ENCODE data around the gene TUBA1B.

TUBA1B gene

DNA sequence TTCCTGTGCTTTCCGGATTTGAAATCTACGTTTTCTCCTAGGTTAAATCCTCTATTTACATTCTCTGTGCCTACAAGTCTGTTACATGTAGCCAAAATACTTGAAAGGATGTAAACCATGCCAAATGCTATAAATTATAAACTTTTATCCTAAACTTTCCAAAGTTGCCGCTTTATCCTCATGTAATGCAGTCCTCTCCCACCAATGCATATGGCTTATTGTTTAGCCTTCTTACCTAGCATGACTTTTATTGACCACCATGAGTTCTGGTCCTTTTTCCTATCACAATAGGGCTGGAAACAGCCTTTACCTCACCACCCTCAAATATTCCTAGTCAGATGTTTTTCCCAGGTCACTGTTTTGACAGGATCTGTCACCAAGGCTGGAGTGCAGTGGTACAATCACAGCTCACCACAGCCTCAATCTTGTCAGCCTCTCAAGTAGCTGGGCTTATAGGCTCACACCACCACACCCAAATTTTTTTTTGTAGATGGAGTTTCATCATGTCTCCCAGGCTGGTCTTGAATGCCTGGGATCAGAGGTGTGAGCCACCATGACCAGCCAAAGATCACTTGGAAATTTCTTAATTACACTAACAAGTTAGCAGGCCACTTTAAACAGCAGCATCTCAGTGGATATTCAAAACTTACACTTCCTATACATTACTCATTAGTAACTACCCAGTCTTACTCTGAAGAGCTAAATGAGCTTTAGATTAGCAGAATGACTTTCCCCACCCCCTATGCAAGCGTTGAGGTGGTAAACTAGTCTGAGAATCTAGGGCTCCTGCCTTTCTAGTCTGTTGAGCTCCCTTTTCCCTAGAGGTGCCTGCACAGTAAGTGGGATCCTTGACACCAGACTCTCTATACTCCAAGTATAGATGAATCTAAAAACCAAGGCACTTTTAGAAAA lies 4.1 kb downstream of the TUBA1B start:
- no peak for DNase-seq (ENCODE audit: low read depth)

DNA sequence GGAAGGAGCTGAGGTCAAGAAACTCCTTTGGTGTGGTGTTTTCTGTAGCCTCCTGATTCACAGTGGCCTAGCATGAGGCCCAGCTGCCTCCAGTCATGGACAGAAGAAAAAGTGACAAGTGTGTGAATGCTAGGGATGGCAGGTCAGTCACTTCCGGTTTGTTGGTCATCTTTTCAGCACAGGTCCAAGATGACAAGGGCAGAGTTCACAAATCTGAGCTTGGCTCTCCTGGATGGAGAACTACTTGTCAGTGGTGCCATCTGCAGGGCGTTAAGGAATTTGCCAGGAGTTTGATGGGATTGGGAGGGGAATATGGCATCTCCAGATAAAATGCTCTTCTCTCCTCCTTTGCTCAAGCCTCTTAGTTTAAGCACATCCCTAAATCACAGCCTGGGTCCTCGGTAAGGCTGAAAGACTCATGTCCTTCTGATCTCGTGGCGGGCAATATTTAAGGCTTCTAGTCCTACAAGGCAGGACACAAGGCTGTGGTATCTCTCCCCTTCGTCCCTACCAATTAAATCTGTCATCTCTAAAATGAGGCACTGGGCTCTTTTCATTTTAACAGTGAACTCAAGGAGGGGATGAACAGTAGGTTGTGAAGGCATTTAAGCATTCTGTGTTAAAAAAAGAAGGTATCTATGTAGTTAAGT lies 10.0 kb downstream of the TUBA1B start:
- DNase-seq (ENCODE audit: low read depth): no peak

DNA sequence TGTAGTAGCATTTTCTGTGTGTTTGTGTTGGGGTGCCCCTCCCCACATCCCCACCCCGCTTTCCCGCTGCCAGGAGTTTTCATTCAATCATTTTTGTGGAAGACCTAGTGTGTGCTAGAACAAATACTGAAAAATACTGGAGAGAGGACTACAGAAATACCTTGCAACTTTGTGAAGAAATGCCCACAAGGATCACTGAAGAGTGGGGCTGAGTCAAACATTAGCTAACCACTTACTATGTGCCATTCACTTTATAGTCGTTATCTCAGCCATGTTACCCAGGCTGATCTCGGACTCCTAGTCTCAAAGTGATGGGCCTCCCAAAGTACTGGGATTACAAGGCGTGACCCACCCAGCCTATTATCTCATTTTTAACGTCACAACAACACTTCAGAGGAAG lies 20.0 kb downstream of the TUBA1B start:
- no peak for DNase-seq (ENCODE audit: low read depth)

DNA sequence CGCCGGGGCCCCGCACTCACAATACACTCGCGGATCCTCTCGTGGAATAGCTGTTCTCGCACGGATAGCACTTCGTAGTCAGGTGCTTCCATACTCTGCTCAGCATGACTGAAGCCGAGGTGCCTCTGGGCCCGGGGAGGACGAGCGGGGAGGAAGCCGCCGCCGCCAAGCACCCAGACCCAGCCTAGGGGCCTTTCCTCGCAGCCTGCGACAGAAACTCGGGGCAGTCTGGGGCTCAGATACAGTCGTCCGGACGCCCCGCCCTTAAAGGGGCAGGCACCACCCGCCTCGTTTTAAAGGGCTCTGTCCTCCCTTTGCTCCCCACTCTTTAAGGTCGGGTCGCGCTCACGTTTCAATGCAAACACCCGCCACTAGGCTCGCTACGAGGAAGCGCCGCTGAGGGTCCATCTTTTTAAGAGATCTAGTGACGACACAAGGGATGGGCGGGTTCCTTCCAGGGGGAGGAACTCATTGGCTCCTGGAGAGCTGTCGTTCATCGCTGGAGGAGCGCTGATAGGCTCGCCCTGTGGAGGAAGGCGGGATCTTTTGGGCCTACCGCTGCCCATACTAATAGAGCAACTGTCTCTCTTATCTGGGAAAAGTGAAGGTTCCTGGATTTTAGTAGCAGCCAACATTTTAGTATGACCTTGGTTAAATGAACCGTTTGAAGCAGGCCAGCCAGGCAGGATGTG lies 20.6 kb downstream of the TUBA1B start, which contains the start of gene LMBR1L:
Gene LMBR1L (minus strand): TSS at position 384 of the 692 bp plus-strand sequence. CDS start 292 bp downstream, at position 92.
- peak; percentile 93 for DNase-seq (ENCODE audit: low read depth)

DNA sequence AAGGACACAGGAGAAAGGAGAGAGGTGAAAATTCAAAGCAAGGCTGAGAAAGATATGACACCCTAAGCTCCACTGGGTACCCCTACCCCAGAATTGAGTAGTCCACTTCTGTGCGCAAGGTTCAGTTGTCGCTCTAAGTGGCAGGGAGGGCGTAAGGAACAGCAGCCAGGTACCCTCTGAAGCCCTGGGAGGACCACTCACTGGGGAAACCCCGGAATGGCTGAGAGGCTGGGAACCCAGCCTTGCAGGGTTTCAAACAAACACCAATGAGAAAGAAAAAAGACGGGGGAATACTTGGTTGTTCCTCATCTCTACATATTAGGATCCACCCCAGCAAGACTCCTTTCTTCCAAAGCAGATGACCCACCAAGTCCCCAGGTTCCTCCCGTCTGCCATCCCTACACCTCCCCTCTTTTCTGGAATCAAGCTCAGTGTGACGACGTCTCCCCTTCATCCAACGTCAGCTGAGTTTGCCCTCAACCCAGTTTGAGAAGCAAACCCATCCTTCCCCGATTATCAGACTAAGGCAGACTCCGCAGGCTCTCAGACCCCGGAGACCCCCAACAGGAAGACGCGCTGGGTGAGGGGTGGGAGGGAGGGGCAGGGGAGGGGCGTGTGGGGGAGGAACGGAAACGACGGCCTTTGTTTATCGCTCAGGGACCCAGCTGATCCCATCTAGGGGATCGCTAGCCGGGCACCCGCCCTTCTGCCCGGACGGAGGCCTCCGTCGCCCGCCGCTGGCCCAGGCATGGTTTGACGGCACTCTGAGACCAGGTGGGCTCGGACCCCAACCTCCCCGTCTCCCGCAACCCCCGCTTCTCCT lies 21.3 kb downstream of the TUBA1B start:
- no peak for DNase-seq (ENCODE audit: low read depth)

DNA sequence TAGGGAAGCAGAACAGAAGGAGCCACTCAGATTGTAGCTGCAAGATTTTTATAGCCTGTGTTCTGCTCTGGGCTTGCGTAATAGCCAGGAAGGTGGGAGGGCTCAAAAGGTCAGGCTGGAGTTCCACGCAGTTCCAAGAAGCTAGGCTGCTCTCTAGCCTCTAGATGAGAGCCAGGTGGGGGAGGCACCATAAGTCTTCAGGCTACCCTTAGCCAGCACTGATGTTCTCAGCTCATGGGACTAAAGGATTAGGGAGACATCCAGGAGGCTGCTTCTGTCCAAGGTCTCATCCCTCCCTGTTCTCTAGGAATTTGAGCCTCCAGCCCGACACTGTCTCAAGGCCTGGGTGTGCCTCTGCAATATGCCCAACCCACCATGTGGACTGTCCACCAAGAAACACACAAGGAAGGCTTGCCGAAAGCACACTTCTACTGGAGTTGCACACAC lies 22.2 kb downstream of the TUBA1B start:
- no peak for DNase-seq (ENCODE audit: low read depth)

DNA sequence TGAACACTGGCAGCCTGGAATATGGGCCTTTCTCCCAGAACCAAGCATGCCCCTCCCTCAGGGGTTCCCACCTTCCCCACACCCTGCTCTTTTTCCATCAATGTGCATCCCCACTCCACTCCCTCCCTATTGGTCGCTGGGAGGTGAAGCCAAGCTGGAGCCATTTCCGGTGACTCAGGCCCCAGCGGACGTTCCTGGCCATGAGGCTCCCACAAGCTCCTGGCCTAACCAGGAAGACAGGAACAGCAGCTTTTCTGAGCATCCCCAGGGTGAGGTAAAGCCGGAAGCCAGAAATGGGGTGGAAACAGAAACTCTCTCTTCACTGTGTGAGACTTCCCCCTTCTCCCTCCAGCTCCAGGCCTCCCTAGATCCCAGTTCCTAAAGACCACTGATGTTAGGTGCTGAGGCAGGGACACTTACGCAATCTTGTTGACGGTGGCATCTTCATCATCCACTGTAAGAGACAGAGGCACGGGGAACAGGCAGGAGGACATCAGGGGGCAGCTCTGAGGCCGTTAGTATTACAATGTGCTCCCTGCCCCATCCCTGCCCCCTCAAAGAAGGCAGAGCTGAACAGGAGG lies 25.6 kb downstream of the TUBA1B start:
- DNase-seq (ENCODE audit: low read depth): no peak

DNA sequence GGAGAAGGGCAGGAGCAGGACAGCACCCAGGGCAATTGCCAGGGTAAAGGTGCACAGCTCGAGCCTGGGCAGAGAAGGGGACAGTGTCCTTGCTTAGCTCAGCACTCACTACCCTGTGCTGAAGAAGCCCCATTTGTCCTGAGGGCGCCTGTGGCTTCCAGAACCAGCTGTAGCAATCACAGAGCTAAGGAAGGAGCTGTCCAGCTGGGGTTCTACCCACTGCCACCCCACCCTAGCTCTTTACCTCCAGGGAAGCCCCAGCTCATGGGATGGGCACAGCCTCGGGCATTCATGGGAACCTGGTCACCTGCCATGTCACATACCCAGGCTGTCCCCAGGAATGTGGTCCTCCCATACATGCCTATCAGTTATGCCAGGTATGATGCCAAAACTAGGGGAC lies 26.4 kb downstream of the TUBA1B start:
- no peak for DNase-seq (ENCODE audit: low read depth)

DNA sequence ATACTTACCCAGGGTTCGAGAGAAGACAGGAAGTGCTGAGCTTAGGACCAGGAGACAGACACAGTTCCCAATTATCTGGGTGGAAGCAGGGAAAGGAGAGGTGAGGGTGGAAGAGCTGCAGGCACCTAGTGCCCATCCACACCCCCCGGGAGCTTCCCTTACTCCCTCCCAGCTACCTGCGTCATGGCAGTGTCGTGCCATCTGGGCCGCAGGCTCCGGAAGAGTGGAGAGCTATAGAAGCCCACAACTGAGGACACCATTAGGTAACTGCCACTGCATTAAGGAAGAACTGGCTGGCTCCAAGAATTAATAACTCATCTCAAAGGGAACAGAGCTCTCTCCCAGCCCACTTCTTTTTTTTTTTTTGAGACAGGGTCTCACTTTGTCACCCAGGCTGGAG lies 30.8 kb downstream of the TUBA1B start:
- no peak for DNase-seq (ENCODE audit: low read depth)

DNA sequence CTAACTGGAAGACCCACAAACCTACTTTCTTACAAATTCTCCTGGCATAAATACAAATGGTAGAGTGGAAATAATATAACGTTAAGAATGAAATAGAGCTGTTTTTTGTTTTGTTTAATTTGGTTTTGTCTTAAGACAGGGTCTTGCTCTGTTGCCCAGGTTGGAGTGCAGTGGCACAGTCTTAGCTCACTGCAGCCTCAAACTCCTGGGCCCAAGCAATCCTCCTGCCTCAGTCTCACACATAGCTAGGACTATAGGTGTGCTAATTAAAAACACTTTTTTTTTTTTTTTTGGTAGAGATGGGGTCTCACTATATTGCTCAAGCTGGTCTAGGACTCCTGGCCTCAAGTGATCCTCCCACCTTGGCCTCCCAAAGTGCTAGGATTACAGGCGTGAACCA lies 32.5 kb downstream of the TUBA1B start:
- no peak for DNase-seq (ENCODE audit: low read depth)

DNA sequence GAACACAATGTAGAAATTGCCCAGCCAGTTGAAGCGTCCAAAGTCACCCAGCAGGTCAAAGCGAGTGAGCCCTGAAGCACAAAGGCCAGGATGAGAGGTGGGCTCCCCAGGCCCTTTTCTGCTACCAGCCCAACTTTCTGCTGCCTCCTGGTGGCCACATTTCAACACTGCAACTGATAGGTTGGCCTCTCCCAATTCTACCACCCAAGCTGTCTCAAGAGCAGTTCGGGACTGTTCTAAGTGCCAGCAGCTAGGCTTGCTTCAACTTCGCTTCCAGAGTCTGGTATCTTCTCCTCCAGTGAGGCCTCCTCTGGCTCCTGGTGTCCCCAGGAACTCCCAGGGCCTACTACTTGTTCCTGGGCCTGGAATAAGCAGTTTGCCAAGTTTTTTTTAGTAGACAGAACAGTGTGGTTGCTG lies 33.2 kb downstream of the TUBA1B start:
- DNase-seq (ENCODE audit: low read depth): no peak

DNA sequence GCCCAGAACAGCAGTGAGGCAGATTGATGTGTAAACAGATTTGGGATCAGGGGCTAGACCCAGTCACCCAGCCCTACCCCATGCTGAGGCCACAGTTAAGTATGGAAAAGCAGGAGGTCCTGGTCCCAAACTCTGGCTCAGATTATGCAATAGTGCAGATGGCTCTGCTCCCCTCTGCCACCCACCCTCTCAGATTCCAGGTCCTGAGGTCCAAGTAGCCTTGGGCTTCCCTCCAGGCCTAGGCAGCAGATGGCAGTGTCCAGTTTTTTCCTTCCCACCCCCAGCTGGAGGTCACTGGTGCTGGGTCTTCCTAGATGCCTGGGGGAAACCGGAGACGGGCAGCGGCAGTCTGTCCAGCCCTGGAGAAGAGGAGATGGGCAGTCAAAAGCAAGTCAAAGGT lies 33.8 kb downstream of the TUBA1B start:
- no peak for DNase-seq (ENCODE audit: low read depth)

DNA sequence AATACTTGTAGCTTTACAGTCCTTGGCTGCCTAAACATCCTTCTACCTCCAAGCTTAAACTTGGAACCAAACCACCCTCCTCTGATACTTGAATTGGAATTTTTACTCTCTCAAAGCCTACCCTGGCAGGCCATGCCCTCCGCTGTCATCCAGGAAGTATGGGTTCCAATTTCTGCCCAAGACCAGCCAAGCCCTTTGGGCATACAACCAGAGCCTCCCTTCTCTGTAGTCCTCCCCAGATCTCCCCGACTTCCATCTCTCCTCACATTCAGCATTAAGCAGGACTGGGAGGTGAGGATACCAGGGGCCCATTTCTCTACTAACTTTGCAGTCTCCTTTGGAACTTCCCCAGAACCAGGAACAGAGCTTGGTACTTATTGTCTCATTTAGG lies 36.2 kb downstream of the TUBA1B start:
- no peak for DNase-seq (ENCODE audit: low read depth)

DNA sequence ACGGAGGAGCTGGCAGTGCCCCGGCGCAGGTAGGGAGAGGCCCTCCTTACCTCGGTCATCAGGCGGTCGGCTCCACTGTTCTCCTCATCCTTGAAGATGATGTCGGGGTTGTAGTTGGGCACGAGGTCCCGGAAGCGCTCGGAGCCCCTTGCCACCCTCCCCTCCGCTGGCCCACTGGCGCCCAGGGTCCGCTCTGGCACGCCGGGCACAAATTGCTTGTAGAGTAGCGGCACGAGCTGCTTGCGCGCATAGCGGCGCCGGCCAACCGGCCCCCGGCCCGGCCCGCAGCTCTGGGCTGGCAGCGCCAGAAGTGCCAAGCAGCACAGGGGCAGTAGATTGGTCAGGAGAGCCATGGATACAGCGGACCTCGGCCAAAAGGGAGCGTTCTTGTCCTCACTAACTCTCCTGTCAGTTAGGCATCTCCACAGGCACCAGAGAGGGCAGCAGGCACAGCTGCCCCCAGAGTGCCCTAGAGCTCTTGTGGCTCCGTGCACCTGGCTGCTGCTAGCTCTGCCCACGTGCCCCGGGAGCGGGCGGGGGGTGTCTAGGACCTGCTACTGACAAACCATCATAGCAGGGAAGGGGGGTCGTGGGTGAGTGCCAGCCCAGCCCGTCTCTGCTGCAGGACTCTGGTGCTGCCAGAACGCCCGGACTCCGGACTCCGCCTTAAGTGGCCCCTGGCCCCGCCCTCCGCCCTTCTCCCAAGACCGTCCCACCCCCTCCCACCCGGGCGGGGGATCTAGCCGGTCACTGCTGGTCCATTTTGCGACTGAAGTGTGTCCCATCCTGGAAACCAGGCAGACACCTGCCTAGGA lies 36.8 kb downstream of the TUBA1B start, which contains the start of gene DHH:
Gene DHH (minus strand): TSS at position 642 of the 815 bp plus-strand sequence. CDS start 289 bp downstream, at position 353.
- no peak for DNase-seq (ENCODE audit: low read depth)

DNA sequence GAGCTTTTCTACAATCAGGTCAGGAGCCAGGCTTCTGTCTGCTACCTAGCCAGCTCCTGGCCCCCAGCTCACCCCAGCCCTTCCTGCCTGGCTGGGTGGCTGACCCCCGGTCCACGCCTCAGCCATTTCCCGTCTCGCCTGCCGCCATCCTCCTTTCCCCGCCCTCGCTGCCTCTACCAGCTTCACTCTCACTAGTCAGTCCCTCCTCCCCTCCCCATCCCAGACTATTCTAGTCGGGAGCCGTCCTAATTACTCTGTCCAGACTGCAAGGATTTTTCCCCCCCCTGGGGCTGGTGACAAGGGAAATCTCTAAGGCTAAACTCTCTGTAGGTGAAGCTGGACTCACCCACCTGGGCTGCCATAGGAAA lies 37.4 kb downstream of the TUBA1B start:
- DNase-seq (ENCODE audit: low read depth): no peak

DNA sequence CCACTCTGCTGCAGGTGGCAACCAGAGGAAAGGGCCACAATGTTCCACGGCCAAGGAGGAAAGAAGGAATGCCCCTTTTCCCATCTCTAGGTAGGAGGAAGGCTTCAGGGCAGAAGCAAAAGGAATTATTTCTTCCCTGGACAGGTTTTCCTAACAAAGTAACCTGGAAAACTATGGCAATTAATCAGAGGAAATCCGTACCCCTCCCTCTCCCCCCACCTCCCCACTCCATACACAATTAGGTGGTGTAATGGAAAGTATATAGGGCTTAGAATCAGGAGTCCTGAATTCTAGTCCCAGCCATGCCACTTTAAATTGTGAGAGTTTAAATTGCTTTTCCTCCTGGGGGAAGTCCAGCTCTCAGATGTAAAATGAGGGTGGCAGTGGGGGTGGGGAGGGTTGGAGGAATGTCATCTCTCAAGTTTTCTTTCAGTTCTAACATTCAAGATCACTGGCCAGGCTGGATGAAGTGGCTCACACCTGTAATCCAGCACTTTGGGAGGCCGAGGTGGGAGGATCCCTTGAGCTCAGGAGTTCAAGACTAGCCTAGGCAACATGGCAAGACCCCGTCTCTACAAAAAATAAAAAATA lies 38.3 kb downstream of the TUBA1B start:
- DNase-seq (ENCODE audit: low read depth): no peak

DNA sequence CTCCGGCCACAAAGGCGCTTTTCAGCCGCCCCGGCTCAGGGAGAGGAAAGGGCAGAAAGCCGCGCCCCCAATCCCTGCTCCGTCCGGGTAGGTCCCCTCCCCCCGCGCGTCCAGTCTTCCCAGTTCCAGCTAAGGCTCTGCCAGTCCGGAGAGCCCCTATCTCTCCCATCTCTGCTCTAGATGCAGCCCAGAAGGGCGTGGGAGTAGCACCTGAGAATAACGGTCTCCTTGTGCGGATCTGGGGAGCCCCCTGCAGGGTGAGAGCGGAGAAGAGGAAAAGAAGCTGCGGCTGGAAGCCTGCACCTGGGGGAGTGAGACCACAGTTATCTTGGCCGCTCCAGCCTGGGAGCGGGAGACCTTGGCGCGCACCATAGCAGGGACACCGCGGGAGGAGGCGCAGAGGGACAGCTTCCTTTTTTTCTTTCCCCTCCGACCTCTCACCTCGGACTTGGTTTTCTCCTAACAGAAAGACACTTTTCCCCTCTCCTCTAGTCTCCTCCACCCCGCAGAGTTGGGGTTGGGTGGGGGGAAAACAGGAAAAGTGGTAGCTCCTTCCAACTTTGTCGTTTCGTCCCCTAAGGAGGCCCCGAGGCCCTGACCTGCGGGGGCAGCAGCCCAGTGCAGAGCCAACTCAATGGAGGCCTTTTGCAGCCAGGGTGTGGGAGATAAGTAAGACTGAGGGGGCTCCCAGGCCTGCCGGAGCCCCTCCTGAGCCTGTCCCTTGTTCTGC lies 38.9 kb downstream of the TUBA1B start:
- DNase-seq (ENCODE audit: low read depth): no peak

DNA sequence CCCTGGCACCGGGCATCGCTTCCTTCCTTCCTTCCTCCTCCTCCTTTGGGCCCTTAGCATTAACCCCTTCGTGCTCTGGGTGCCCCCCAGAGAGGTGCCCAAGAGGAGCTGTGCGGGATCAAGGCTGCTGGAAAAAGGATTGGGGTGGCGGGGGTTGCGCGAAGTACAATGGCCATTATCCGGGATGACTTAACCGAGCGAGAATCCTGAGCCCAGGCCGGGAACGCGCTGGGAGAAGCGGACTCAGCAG lies 39.4 kb downstream of the TUBA1B start:
- DNase-seq (ENCODE audit: low read depth): no peak

DNA sequence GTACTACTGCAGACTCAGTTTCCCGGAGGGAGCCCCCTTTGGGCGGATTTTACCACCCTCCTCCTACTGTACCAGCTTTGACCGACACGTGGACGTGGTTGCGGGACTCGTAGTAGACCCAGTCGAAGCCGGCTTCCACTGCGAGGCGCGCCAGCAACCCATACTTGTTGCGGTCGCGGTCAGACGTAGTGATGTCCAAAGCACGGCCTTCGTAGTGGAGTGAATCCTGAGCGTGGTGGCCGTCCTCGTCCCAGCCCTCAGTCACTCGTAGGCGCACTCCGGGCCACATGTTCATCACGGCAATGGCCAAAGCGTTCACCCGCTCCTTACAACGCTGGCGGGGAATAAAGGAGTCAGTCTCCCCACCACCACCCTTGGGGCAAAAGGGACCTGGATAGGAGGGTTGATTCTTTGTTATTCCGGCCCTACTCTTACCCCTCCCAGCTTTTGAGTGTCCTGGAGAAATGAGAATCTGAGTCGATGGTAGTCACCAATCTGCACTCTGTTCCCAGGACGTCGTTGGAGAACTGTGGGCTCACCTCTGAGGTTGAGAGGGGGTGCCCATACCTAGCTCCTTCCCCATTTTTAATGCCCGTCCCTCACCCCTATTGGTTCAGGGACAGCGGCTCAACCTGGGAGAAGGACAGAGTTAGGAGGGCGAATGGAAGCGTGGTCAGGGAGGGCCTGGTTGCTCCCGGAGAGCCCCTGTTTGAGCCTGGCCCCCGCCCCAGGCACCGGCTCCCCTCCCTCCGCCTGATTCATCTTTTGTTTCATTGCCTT lies 39.9 kb downstream of the TUBA1B start:
- DNase-seq (ENCODE audit: low read depth): no peak

All from GM04503 (cell line).